Activated naive CD4-positive, alpha-beta T cell treated with anti-CD3 and anti-CD28 coated beads, Interleukin-2, amount 50 U/mL, for 16 hours (primary cell): ENCODE measurements around the gene RAB40C.

Experiments
- DNase-seq: peaks from one replicate; pipeline ENCODE4 v3.0.0-alpha.2; 2020

RAB40C gene

GRCh38 chr16:619476-620100, 29.7 kb downstream of the RAB40C start:
- no peak for DNase-seq

GRCh38 chr16:620700-621525, 31.0 kb downstream of the RAB40C start:
- no peak for DNase-seq

- no peak for DNase-seq
These were observed 31.8 kb downstream of the RAB40C start for GRCh38 chr16:621526-622105.

- no peak for DNase-seq
These were observed 33.0 kb downstream of the RAB40C start for GRCh38 chr16:622920-623280.

GRCh38 chr16:624526-625070, 34.7 kb downstream of the RAB40C start:
- DNase-seq: no peak

- DNase-seq: no peak
These were observed 35.5 kb downstream of the RAB40C start for GRCh38 chr16:625117-625976.

GRCh38 chr16:625977-626765, 36.3 kb downstream of the RAB40C start:
- DNase-seq: no peak

GRCh38 chr16:626787-627453, 37.1 kb downstream of the RAB40C start:
- no peak for DNase-seq

- DNase-seq: no peak
These were observed 37.8 kb downstream of the RAB40C start for GRCh38 chr16:627454-628239.

- no peak for DNase-seq
These were observed 38.6 kb downstream of the RAB40C start for GRCh38 chr16:628321-629061.

- no peak for DNase-seq
These were observed 39.4 kb downstream of the RAB40C start for GRCh38 chr16:629185-629832.

GRCh38 chr16:629833-630248, 40.0 kb downstream of the RAB40C start:
- DNase-seq: no peak

GRCh38 chr16:630249-630814, 40.5 kb downstream of the RAB40C start:
- no peak for DNase-seq

- no peak for DNase-seq
These were observed 41.0 kb downstream of the RAB40C start, which contains the start of gene WFIKKN1 for GRCh38 chr16:630815-631405. Gene WFIKKN1, plus strand, starts transcription at chr16:630985. Its CDS starts 269 bp downstream, at chr16:631254.

GRCh38 chr16:631808-632358, 42.0 kb downstream of the RAB40C start:
- DNase-seq: no peak

GRCh38 chr16:632486-633335, 42.8 kb downstream of the RAB40C start:
- DNase-seq: no peak
